GM10248 (cell line): ENCODE data around the gene TMEM170A.

Experiments
- CTCF ChIA-PET: fragments of 300-600 bp; sonication (Branson Sonifier 250); formaldehyde crosslinking; extraction: SDS; loops from one replicate; lab custom pipeline; 2021; ENCODE audit warnings: antibody characterized with exemption; lab: Yijun Ruan, JAX
- POLR2A ChIA-PET: fragments of 350-650 bp; sonication (Branson Sonifier 250); formaldehyde crosslinking; extraction: SDS; loops from one replicate; lab custom pipeline; 2020; ENCODE audit warnings: antibody characterized with exemption; lab: Yijun Ruan, JAX
- DNase-seq: peaks from one replicate; pipeline ENCODE4 v3.0.0; 2012; ENCODE audit errors: extremely low spot score
- TF ChIP-seq, protein P1 (sequence below): IDR thresholded peaks from 2 replicates; pipeline ENCODE4 v1.5.1; 2012; ENCODE audit warnings: mild to moderate bottlenecking, low read depth; ENCODE audit errors: extremely low read depth, missing control alignments, control extremely low read depth

Gene TMEM170A

DNA sequence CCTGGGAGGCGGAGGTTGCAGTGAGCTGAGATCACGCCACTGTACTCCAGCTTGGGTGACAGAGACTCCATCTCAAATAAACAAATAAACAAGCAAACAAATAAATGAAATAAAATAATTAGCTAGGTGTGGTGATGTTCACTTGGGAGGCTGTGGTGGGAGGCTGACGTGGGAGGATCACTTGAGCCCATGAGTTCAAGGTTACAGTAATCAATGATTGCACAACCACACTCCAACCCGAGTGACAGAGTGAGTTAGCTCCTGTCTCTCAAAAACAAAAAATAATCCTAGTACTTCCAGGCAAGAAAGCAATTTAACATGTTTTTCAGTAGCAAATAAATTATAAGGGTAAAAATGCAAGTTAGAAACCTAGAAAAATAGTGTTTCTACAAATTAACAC, 57.5 kb downstream of the TMEM170A start:
- TF ChIP-seq, protein P1, sequence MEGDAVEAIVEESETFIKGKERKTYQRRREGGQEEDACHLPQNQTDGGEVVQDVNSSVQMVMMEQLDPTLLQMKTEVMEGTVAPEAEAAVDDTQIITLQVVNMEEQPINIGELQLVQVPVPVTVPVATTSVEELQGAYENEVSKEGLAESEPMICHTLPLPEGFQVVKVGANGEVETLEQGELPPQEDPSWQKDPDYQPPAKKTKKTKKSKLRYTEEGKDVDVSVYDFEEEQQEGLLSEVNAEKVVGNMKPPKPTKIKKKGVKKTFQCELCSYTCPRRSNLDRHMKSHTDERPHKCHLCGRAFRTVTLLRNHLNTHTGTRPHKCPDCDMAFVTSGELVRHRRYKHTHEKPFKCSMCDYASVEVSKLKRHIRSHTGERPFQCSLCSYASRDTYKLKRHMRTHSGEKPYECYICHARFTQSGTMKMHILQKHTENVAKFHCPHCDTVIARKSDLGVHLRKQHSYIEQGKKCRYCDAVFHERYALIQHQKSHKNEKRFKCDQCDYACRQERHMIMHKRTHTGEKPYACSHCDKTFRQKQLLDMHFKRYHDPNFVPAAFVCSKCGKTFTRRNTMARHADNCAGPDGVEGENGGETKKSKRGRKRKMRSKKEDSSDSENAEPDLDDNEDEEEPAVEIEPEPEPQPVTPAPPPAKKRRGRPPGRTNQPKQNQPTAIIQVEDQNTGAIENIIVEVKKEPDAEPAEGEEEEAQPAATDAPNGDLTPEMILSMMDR: no peak
- CTCF ChIA-PET: interaction anchor here (0.8 to 7.2 kb wide), 7 partner anchors 9 to 207 kb away, joined by 3 to 51 read pairs (median 4); no protein-coding TSS in a partner anchor
- POLR2A ChIA-PET: interaction anchor here (0.6 kb wide), 1 partner anchor 153 kb away, joined by 5 read pairs; no protein-coding TSS in a partner anchor
- DNase-seq: no peak

DNA sequence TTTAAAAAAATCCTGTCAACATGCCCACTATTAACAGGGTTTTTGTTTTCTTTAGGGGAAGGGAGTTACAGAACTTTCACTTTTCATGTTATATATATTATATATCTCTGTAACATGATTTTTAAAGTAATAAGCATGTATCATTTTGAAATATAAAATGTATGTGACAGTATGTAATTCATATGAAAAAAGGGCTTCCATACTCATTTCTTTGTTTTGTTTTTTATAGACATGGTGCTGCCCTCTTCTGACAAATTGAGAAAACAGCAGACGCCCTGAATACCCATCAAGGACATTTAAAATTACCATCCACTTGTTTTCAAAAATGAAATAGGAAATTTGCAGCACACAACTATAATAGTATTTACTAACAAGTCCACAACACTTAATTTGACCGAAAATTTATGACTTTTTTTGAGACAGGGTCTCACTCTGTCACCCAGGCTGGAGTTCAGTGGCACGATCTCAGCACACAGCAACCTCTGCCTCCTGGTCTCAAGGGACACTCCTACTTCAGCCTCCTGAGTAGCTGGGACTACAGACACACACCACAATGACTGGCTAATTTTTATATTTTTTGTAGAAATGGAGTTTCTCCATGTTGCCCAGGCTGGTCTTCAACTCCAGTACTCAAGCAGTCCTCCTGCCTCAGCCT, 61.5 kb downstream of the TMEM170A start:
- peak; percentile 46 for DNase-seq
- CTCF ChIA-PET: interaction anchor here (0.7 to 7.2 kb wide), 25 partner anchors 9 to 207 kb away, joined by 3 to 51 read pairs (median 4); partner anchors contain the start of gene CTRB2
- TF ChIP-seq, protein P1: peak; percentile 53
- POLR2A ChIA-PET: no interaction called here

DNA sequence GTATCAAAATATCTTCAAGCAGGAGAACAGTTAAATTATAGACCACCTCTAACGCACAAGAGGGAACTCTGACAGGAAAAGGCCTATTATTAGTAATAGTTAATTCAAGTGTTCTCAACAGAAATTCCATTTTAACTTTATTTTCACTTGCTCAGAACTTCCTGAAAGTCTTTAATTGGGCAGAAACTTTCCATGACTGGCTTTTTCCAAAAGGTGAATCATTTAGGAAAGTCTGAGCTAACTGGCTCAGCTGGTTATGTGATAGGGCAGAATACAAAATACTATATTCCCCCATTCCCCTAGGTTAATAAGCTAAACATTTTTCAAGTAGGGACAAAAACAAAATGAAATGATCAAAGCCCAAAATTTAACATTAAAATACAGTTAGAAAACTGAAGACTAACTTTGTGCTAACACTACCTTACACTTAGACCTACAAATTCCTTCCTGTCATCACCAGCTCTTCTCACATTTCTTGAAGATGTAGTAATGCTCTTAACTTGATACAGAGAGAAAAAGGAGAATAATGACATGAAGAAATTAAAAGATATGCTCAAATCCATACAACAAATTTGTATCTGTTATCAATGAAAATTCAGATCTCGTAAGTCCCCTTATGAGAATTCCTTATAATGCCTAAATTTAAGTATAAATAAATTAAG, 62.2 kb downstream of the TMEM170A start:
- POLR2A ChIA-PET: no interaction called here

DNA sequence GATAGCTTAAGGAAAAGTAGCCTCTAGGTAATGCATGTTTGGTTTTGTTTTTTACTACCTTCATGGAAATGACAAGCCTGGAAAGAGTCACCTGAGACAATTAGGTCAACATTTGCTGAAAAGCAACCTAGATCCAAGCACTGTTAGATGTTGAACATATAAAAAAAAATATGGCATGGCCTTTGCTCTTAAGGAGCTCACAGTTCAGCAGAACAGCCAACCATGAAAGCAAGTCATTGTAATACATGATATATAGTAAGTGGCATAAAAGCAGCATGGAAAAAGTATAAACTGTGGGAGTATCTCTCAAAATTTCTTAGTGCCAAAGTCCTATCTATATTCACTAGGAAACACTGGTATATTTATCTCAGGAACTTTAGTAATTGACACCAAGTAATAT, 62.8 kb downstream of the TMEM170A start:
- CTCF ChIA-PET: interaction anchor here (0.7 to 7.2 kb wide), 21 partner anchors 10 to 588 kb away, joined by 3 to 51 read pairs (median 4); partner anchors contain the start of gene CFDP1
- POLR2A ChIA-PET: no interaction called here
- TF ChIP-seq, protein P1: no peak
- DNase-seq: no peak

More for the DNA sequence above, 62.2 kb downstream of the TMEM170A start:
- DNase-seq: no peak
- CTCF ChIA-PET: interaction anchor here (0.7 to 7.2 kb wide), 22 partner anchors 10 to 589 kb away, joined by 3 to 51 read pairs (median 4); partner anchors contain the start of gene CTRB2
- TF ChIP-seq, protein P1: no peak

DNA sequence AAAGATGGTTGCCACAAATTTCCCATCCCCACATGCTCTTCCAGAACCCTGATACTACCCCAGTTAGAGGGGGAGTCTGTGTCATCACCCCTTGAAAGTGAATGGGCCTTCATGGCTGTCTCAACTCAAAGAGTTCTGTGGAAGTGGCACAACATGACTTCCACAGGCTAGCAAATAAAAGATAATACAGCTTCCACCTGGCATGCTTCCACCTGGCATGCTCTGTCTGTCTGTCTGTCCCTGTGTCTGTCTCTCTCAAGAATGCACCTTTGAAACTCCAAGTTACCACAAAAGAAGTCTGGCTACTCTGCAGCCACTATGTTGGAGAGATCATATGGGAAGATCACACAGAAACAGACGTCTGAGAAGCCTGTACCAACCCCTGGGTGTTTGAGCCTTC, 66.2 kb downstream of the TMEM170A start:
- DNase-seq: no peak
- TF ChIP-seq, protein P1: no peak
- ChIA-PET CTCF (interaction anchor here (1.0 to 5.7 kb wide), 7 partner anchors 8 to 199 kb away, joined by 3 to 23 read pairs (median 4); partner anchors contain the start of gene TMEM170A), POLR2A (interaction anchor here (0.5 kb wide), 1 partner anchor 9 kb away, joined by 3 read pairs; no protein-coding TSS in a partner anchor)

DNA sequence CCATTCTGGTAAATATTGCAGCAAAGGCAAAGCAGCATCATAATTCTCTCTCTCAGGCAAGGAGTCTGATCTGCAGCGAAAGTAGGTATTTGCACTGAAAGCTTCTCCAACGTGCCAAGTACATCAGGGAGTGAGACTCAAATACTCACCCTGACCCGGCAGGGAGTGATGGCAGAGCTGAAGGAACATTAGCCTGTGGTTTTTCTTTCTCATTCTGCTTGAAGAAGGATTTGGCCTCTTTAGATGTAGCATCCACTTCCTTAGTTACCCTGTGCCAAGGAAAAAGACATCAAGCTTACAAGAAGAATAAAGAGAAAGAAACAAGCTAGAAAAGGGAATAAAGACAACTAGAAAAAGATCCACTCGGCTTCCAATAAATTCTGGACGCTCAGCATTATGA, 69.5 kb downstream of the TMEM170A start:
- no peak for DNase-seq
- ChIA-PET CTCF (interaction anchor here (1.0 to 5.7 kb wide), 5 partner anchors 8 to 282 kb away, joined by 3 to 23 read pairs (median 3); no protein-coding TSS in a partner anchor), POLR2A (no interaction called here)
- TF ChIP-seq, protein P1: no peak
